SK-N-MC (cell line): ENCODE results near the gene ART1.

Experiments
- EZH2 ChIP-seq: fragments of 200-600 bp; sonication (generic); IDR thresholded peaks from one replicate; pipeline ENCODE4 v1.6.1; 2017; ENCODE audit warnings: antibody characterized with exemption
- FOXP2 ChIP-seq: optimal IDR thresholded peaks from 2 replicates; pipeline ENCODE3; 2011; ENCODE audit warnings: mild to moderate bottlenecking, moderate library complexity; ENCODE audit not compliant: insufficient read depth; ENCODE audit errors: extremely low read length, control extremely low read depth
- POLR2AphosphoS5 ChIP-seq: IDR thresholded peaks from 2 replicates; pipeline ENCODE4 v1.6.1; 2012; ENCODE audit warnings: mild to moderate bottlenecking, low read depth, low read length, borderline replicate concordance

- TF ChIP-seq POLR2AphosphoS5 (no peak), EZH2 (no peak), FOXP2 (no peak)
These were observed 2.6 kb upstream of the ART1 start for GRCh38 chr11:3642071-3642951.
